Chondrocyte (in vitro differentiated cells): ENCODE measurements around the gene THSD4. TPM values are rescaled to one million over a fixed set of nuclear protein-coding genes. Genes with fewer than 3 reads are reported as not detected.
A peak's percentile ranks its signal among the peaks of the same experiment; 100 is the strongest.

Experiments
- DNase-seq: peaks from one replicate; pipeline ENCODE4 v3.0.0; 2021; ENCODE audit warnings: mixed read lengths, low spot score
- H3K27ac Mint-ChIP-seq: one replicate; pipeline ENCODE4 v1.8.0; 2021; ENCODE audit warnings: mild to moderate bottlenecking, moderate library complexity, mixed read lengths; ENCODE audit not compliant: unreplicated experiment
- H3K27me3 Mint-ChIP-seq: 2 replicates; pipeline ENCODE4 v1.8.0; 2021; ENCODE audit warnings: low read depth, mixed read lengths
- H3K36me3 Mint-ChIP-seq: 2 replicates; pipeline ENCODE4 v1.8.0; 2021; ENCODE audit warnings: low read depth, mixed read lengths
- H3K4me1 Mint-ChIP-seq: 2 replicates; pipeline ENCODE4 v1.8.0; 2021; ENCODE audit warnings: low read depth, mild to moderate bottlenecking, mixed read lengths
- H3K4me3 Mint-ChIP-seq: one replicate; pipeline ENCODE4 v1.8.0; 2021; ENCODE audit warnings: mild to moderate bottlenecking, moderate library complexity, mixed read lengths; ENCODE audit not compliant: unreplicated experiment
- H3K9me3 Mint-ChIP-seq: 2 replicates; pipeline ENCODE4 v1.8.0; 2021; ENCODE audit warnings: low read depth, mixed read lengths
- CTCF ChIP-seq: fragments of 200-600 bp; sonication (generic); IDR thresholded peaks from 2 replicates; pipeline ENCODE4 v1.5.0; 2021; ENCODE audit warnings: antibody characterized with exemption, mild to moderate bottlenecking, moderate library complexity
- total RNA-seq: library from RNA; stranded (reverse); gene quantifications from 3 replicates; pipeline ENCODE4 v1.2.1, GENCODE V29; 2021

The THSD4 gene
- total RNA-seq, 1 donor from 2014 or later = 3.4 TPM

- H3K27me3 Mint-ChIP-seq = no peaks in the 10 kb centered on the region
- no peak overlapping the region for H3K27ac Mint-ChIP-seq
- H3K9me3 Mint-ChIP-seq = peaks cover 10% of the 10 kb centered on the region
- DNase-seq = no peak
- H3K4me3 Mint-ChIP-seq = no peak overlapping the region
- H3K36me3 Mint-ChIP-seq = no peaks in the 10 kb centered on the region
- peak; percentile 90 for TF ChIP-seq CTCF
- peaks cover 9% of the 10 kb centered on the region for H3K4me1 Mint-ChIP-seq
These were observed 325.3 kb downstream of the THSD4 start for GRCh38 chr15:71440489-71441110.

GRCh38 chr15:71443538-71443937, 328.3 kb downstream of the THSD4 start:
- TF ChIP-seq CTCF = peak; percentile 93
- DNase-seq = no peak
- H3K4me1 Mint-ChIP-seq = peaks cover 13% of the 10 kb centered on the region
- H3K27ac Mint-ChIP-seq = no peak overlapping the region
- no peaks in the 10 kb centered on the region for H3K36me3 Mint-ChIP-seq
- no peak overlapping the region for H3K4me3 Mint-ChIP-seq
- no peaks in the 10 kb centered on the region for H3K27me3 Mint-ChIP-seq
- H3K9me3 Mint-ChIP-seq = no peaks in the 10 kb centered on the region

GRCh38 chr15:71444032-71444810, 328.9 kb downstream of the THSD4 start:
- Mint-ChIP-seq H3K27me3 (no peaks in the 10 kb centered on the region), H3K36me3 (no peaks in the 10 kb centered on the region), H3K27ac (no peak overlapping the region), H3K4me3 (no peak overlapping the region), H3K9me3 (no peaks in the 10 kb centered on the region), H3K4me1 (peaks cover 17% of the 10 kb centered on the region)
- no peak for TF ChIP-seq CTCF
- DNase-seq = no peak

- no peak overlapping the region for H3K27ac Mint-ChIP-seq
- no peak for DNase-seq
- no peaks in the 10 kb centered on the region for H3K36me3 Mint-ChIP-seq
- H3K9me3 Mint-ChIP-seq = no peaks in the 10 kb centered on the region
- no peaks in the 10 kb centered on the region for H3K27me3 Mint-ChIP-seq
- no peak for TF ChIP-seq CTCF
- H3K4me3 Mint-ChIP-seq = no peak overlapping the region
- peaks cover 17% of the 10 kb centered on the region for H3K4me1 Mint-ChIP-seq
These were observed 329.8 kb downstream of the THSD4 start for GRCh38 chr15:71444866-71445590.
